Measurements from ENCODE around the gene TANK. TPM values are rescaled to one million over a fixed set of nuclear protein-coding genes. Genes with fewer than 3 reads are reported as not detected.

Gene TANK
- total and polyA plus RNA-seq, 8 donors = 12.2 to 140 (median 46.1) TPM

DNA sequence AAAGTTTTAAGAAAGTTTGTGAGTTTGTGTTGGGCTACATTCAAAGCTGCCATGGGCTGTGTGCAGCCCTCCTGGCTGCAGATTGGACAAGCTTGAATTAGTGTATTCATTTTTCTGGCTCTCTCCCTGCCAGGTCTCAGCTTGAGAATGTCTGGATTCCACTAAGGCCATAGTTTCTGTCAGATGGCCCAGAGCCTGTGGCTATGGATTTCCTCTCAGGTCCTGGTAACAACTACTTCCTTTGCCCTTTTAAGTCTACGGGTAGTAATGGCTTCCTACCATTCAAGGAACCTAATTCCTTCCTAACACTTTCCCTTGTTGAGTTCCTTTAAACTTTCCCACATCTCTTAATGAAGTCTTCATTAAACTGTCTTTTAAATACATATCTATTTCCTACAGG, 123.7 kb downstream of the TANK start:
- 54 to 76% (median 71%) methylated on average over 1 of the region's 1 CpG for WGBS, 5 donors
- Histone ChIP-seq H3K4me3 (no peak overlapping the region), H3K27me3 (peaks cover 0 to 16% (median 2%) of the 10 kb centered on the region in 3 donors), H3K9me3 (peaks cover 0 to 12% (median 3%) of the 10 kb centered on the region in 4 donors), H3K36me3 (no peaks in the 10 kb centered on the region), H3K4me1 (no peaks in the 10 kb centered on the region), H3K27ac (no peak overlapping the region)
- DNase-seq = no peak
- TF ChIP-seq POLR2AphosphoS5 (IDR thresholded peaks at IDR 0.05) (no peak), EP300 (IDR thresholded peaks at IDR 0.05) (no peak), POLR2A (IDR thresholded peaks at IDR 0.05) (no peak)
- TF ChIP-seq, protein P1, sequence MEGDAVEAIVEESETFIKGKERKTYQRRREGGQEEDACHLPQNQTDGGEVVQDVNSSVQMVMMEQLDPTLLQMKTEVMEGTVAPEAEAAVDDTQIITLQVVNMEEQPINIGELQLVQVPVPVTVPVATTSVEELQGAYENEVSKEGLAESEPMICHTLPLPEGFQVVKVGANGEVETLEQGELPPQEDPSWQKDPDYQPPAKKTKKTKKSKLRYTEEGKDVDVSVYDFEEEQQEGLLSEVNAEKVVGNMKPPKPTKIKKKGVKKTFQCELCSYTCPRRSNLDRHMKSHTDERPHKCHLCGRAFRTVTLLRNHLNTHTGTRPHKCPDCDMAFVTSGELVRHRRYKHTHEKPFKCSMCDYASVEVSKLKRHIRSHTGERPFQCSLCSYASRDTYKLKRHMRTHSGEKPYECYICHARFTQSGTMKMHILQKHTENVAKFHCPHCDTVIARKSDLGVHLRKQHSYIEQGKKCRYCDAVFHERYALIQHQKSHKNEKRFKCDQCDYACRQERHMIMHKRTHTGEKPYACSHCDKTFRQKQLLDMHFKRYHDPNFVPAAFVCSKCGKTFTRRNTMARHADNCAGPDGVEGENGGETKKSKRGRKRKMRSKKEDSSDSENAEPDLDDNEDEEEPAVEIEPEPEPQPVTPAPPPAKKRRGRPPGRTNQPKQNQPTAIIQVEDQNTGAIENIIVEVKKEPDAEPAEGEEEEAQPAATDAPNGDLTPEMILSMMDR (IDR thresholded peaks at IDR 0.05) = no peak
- intact Hi-C loops (cut with DNase I; ENCODE audit: low total_unique reads) = no loop called here

Other genes with a start within 250 kb of the TANK start
- 10 to 100 TPM in 3 of 5 donors, 1 to 10 TPM in 2; 2.9 to 47.2 (median 21.2) TPM for gene PSMD14, start 148.0 kb downstream of the TANK start, total RNA-seq
- 10 to 100 TPM; 26.0 to 34.1 (median 33.0) TPM for gene PSMD14, start 148.0 kb downstream of the TANK start, polyA plus RNA-seq

Measured in stomach (tissue), 9 donors.